Naive thymus-derived CD4-positive, alpha-beta T cell (primary cell): ENCODE results near the gene SCN7A. TPM values are rescaled to one million over a fixed set of nuclear protein-coding genes. Genes with fewer than 3 reads are reported as not detected.

ENCODE experiments used
- ATAC-seq: fragments of 150-1000 bp; cut with Tn5 transposase; 2 replicates; pipeline ENCODE4 v1.10.0; 2021; ENCODE audit warnings: mild to moderate bottlenecking, moderate library complexity
- CTCF ChIA-PET: fragments of 350-600 bp; sonication (Branson Sonifier 250); formaldehyde crosslinking; loops from one replicate; lab custom pipeline; 2021; ENCODE audit warnings: antibody characterized with exemption; lab: Charles Lee
- POLR2A ChIA-PET: fragments of 350-600 bp; sonication (Branson Sonifier 250); formaldehyde crosslinking; loops from one replicate; lab custom pipeline; 2021; ENCODE audit warnings: antibody characterized with exemption, inconsistent platforms; lab: Charles Lee
- DNase-seq, 9 donors: peaks; one replicate each; pipeline versions ENCODE4 v3.0.0 to v3.0.0-alpha.2; 2020 to 2022; ENCODE audit warnings: mixed read lengths in 1 of 9
- H3K27ac ChIP-seq: one replicate; pipeline ENCODE4 v1.7.0; 2013; ENCODE audit warnings: mild to moderate bottlenecking, low read depth, low read length, moderate library complexity
- H3K27me3 ChIP-seq, 2 donors: one replicate each; pipeline ENCODE4 v1.7.0; 2013; ENCODE audit warnings: low read length in 2 of 2, mild to moderate bottlenecking in 2 of 2, moderate library complexity in 2 of 2; ENCODE audit not compliant: control insufficient read depth in 2 of 2, insufficient read depth in 2 of 2
- H3K36me3 ChIP-seq, 3 experiments: 1 replicate in 2 of 3; 2 replicates in 1 of 3; pipeline ENCODE4 v1.7.0; 2013; ENCODE audit warnings: low read length in 3 of 3, mild to moderate bottlenecking in 3 of 3, moderate library complexity in 1 of 3; ENCODE audit not compliant: insufficient read depth in 3 of 3, control insufficient read depth in 2 of 3
- H3K4me1 ChIP-seq, 2 donors: one replicate each; pipeline ENCODE4 v1.7.0; 2013; ENCODE audit warnings: low read length in 2 of 2, mild to moderate bottlenecking in 2 of 2, moderate library complexity in 1 of 2; ENCODE audit not compliant: control insufficient read depth in 2 of 2, insufficient read depth in 2 of 2
- H3K4me3 ChIP-seq: 2 replicates; pipeline ENCODE4 v1.7.0; 2013; ENCODE audit warnings: mild to moderate bottlenecking, low read length
- H3K9me3 ChIP-seq, 3 experiments: 1 replicate in 2 of 3; 2 replicates in 1 of 3; pipeline ENCODE4 v1.7.0; 2013; ENCODE audit warnings: low read length in 3 of 3; ENCODE audit not compliant: control insufficient read depth in 2 of 3
- H3K27ac Mint-ChIP-seq, 9 donors: one replicate each; pipeline ENCODE4 v1.8.0; 2020 to 2022; ENCODE audit warnings: mixed read lengths in 9 of 9, mild to moderate bottlenecking in 8 of 9, moderate library complexity in 5 of 9, inconsistent platforms in 2 of 9
- H3K27me3 Mint-ChIP-seq, 5 donors: one replicate each; pipeline ENCODE4 v1.8.0; 2021 to 2022; ENCODE audit warnings: mixed read lengths in 5 of 5, mild to moderate bottlenecking in 1 of 5
- H3K36me3 Mint-ChIP-seq, 5 donors: one replicate each; pipeline ENCODE4 v1.8.0; 2020 to 2022; ENCODE audit warnings: mixed read lengths in 5 of 5, mild to moderate bottlenecking in 3 of 5, inconsistent platforms in 1 of 5
- H3K4me1 Mint-ChIP-seq, 7 donors: one replicate each; pipeline ENCODE4 v1.8.0; 2020 to 2022; ENCODE audit warnings: mixed read lengths in 7 of 7, mild to moderate bottlenecking in 3 of 7, inconsistent platforms in 1 of 7
- H3K4me3 Mint-ChIP-seq, 10 donors: one replicate each; pipeline ENCODE4 v1.8.0; 2020 to 2022; ENCODE audit warnings: mild to moderate bottlenecking in 10 of 10, mixed read lengths in 10 of 10, moderate library complexity in 6 of 10, inconsistent platforms in 2 of 10
- H3K9me3 Mint-ChIP-seq, 11 donors: one replicate each; pipeline ENCODE4 v1.8.0; 2020 to 2022; ENCODE audit warnings: mixed read lengths in 11 of 11, mild to moderate bottlenecking in 4 of 11, inconsistent platforms in 1 of 11, moderate library complexity in 1 of 11
- intact Hi-C, 2 donors: fragments of 100-400 bp; cut with micrococcal nuclease; formaldehyde crosslinking; loops; one replicate each; pipeline ENCODE4 v1.15.1; 2023
- polyA plus RNA-seq, 2 donors: library from polyadenylated mRNA; unstranded; fragments of 300-500 nt; fragmentation: Illumina TruSeq; gene quantifications; one replicate each; pipeline ENCODE4 v1.2.3, GENCODE V29; 2021
- total RNA-seq, 6 experiments: library from RNA in 5 of 6; stranded (reverse) in 5 of 6; gene quantifications; 1 replicate in 5 of 6; 2 replicates in 1 of 6; pipeline ENCODE4 v1.2.3 and lab custom pipeline; 2021 to 2026

The SCN7A gene
- total RNA-seq (under 1 TPM in 1 of 5 experiments, not detected in 4; 0.05 TPM), polyA plus RNA-seq (not detected), total RNA-seq (lab: John Stamatoyannopoulos, UW) (not detected)

GRCh38 chr2:166494140-166494624 lies at the start of gene SCN7A:
Gene SCN7A (minus strand): TSS chr2:166494249. CDS start chr2:166477696, 16,553 bp downstream.
- no peak within 1 kb of the TSS for H3K27ac Mint-ChIP-seq
- Histone ChIP-seq H3K4me3 (no peak within 1 kb of the TSS), H3K4me1 (no peaks in the 10 kb centered on the region), H3K27me3 (no peaks in the 10 kb centered on the region), H3K36me3 (no peaks in the 10 kb centered on the region), H3K27ac (no peak within 1 kb of the TSS), H3K9me3 (no peaks in the 10 kb centered on the region)
- POLR2A ChIA-PET, result no interaction called here
- peaks cover 0 to 2% (median 0%) of the 10 kb centered on the region in 11 donors for H3K9me3 Mint-ChIP-seq
- no peak for ATAC-seq
- intact Hi-C loops, result no loop called here
- H3K36me3 Mint-ChIP-seq, result no peaks in the 10 kb centered on the region
- DNase-seq, result no peak
- H3K4me1 Mint-ChIP-seq, result no peaks in the 10 kb centered on the region
- H3K4me3 Mint-ChIP-seq, result no peak within 1 kb of the TSS
- H3K27me3 Mint-ChIP-seq, result peaks cover 0 to 4% (median 0%) of the 10 kb centered on the region in 5 donors
- CTCF ChIA-PET, result no interaction called here

DNA sequence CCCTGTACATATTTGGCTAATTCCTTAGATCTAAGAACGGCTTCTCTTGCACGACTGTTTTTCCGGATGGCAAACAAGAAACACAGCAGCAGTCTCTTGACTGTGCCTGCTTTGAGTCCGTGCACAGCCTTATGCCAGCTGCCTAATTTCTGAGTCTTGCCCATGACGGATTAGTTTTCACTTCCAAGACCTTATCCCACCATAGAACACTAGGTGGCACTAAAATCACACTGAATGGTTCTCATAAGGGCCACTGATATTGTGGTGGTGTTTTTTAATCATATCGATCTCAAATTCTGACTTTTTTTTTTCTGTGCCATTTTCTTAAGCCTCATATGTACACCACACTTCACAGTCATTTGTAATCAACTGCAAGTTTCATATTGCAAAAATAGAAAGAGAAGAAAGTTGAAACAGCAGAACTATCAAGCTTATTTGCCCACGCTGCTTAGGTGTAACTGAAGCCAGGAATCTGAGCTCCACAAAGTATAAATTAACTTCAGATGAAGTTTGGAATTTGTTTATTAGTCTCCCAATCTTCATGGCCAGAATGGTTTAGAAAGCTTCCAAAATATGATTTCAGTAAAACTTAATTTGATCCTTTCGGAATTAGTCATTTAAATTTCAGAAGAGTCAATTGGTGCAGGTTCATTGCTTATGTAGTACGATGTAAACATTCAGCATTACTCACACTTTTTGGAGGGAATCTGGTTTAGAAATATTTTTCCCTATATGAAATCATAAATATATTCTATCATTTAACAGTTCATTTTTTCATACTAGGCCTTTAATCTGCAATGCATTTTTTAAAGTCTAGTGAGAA lies 45.5 kb upstream of the SCN7A start:
- Histone ChIP-seq H3K36me3 (no peaks in the 10 kb centered on the region), H3K27me3 (no peaks in the 10 kb centered on the region), H3K27ac (no peak overlapping the region), H3K9me3 (no peaks in the 10 kb centered on the region), H3K4me1 (no peaks in the 10 kb centered on the region), H3K4me3 (no peak overlapping the region)
- ChIA-PET POLR2A (no interaction called here), CTCF (interaction anchor here (1.0 to 2.2 kb wide), 3 partner anchors 16 to 1579 kb away, joined by 3 to 15 read pairs (median 4); no protein-coding TSS in a partner anchor)
- Mint-ChIP-seq H3K27me3 (peaks cover 0 to 18% (median 5%) of the 10 kb centered on the region in 5 donors), H3K4me3 (no peak overlapping the region), H3K36me3 (no peaks in the 10 kb centered on the region), H3K9me3 (no peaks in the 10 kb centered on the region), H3K4me1 (peaks cover 0 to 1% (median 0%) of the 10 kb centered on the region in 7 donors), H3K27ac (no peak overlapping the region)
- intact Hi-C loops, result loop anchor here (1.0 to 5.0 kb wide), 5 partner anchors 356 to 1798 kb away; no protein-coding TSS in a partner anchor
- peak in 7 of 9 donors; percentile 19 to 54 (median 43) for DNase-seq
- peak; percentile 66 for ATAC-seq

DNA sequence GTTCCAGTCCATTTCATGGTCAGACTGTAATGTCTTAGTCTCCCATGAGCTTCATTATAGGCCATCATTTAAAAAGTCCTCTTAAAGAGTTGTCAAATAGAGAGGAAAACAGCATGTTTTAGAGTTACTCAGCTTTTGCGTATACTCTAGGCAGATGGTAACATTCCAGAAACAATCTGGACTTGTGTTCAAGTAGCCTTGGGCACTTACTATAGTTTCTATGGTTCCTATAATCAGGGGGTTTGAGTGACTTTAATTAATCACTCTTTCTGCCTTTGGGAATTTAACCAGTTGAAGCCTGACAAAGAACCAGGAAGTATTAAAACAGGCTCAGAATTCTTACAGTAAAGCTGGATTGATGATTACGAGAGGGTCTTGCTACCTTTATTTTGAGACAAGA lies 42.1 kb upstream of the SCN7A start:
- H3K27ac Mint-ChIP-seq, result no peak overlapping the region
- Histone ChIP-seq H3K4me1 (no peaks in the 10 kb centered on the region), H3K36me3 (no peaks in the 10 kb centered on the region), H3K27me3 (no peaks in the 10 kb centered on the region), H3K4me3 (no peak overlapping the region), H3K9me3 (no peaks in the 10 kb centered on the region), H3K27ac (no peak overlapping the region)
- ChIA-PET POLR2A (no interaction called here), CTCF (no interaction called here)
- intact Hi-C loops, result no loop called here
- H3K36me3 Mint-ChIP-seq, result no peaks in the 10 kb centered on the region
- no peak overlapping the region for H3K4me3 Mint-ChIP-seq
- no peak for DNase-seq
- H3K27me3 Mint-ChIP-seq, result peaks cover 0 to 20% (median 11%) of the 10 kb centered on the region in 5 donors
- H3K4me1 Mint-ChIP-seq, result peaks cover 0 to 1% (median 0%) of the 10 kb centered on the region in 7 donors
- ATAC-seq, result no peak
- no peaks in the 10 kb centered on the region for H3K9me3 Mint-ChIP-seq

- Mint-ChIP-seq H3K4me1 (no peaks in the 10 kb centered on the region), H3K4me3 (no peak overlapping the region), H3K9me3 (no peaks in the 10 kb centered on the region), H3K27me3 (peaks cover 0 to 12% (median 0%) of the 10 kb centered on the region in 5 donors), H3K27ac (no peak overlapping the region), H3K36me3 (no peaks in the 10 kb centered on the region)
- H3K36me3 ChIP-seq, result no peaks in the 10 kb centered on the region
- ChIA-PET CTCF (no interaction called here), POLR2A (no interaction called here)
- DNase-seq (no peak), ATAC-seq (no peak)
- intact Hi-C loops, result no loop called here
- H3K9me3 ChIP-seq, result no peaks in the 10 kb centered on the region
- H3K27me3 ChIP-seq, result no peaks in the 10 kb centered on the region
- no peak overlapping the region for H3K27ac ChIP-seq
- H3K4me1 ChIP-seq, result no peaks in the 10 kb centered on the region
- H3K4me3 ChIP-seq, result no peak overlapping the region
Observed at GRCh38 chr2:166521155-166521554, 27.1 kb upstream of the SCN7A start.

DNA sequence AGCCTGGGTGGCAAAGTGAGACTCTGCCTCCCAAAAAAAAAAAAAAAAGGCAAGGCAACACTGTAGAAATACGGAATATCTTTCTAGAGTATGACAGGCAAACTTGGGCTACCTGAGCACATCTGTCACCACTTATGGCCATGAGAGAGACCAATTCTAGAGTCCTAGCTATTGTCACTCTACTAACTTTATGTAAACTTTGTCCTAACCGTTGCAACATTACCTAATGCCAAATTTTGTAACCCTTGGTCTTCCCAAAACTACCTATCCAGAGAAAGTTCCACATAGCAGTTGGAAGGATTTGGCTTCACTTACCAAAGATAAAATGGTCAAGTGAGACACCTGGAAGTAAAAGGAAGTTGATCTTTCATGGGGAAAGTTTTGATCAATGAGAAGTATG lies 26.6 kb upstream of the SCN7A start:
- no peaks in the 10 kb centered on the region for H3K4me1 Mint-ChIP-seq
- no peak overlapping the region for H3K4me3 ChIP-seq
- no peak overlapping the region for H3K4me3 Mint-ChIP-seq
- H3K36me3 Mint-ChIP-seq, result no peaks in the 10 kb centered on the region
- no peak for DNase-seq
- intact Hi-C loops, result no loop called here
- no peak overlapping the region for H3K27ac Mint-ChIP-seq
- ChIA-PET POLR2A (no interaction called here), CTCF (no interaction called here)
- no peak overlapping the region for H3K27ac ChIP-seq
- no peaks in the 10 kb centered on the region for H3K36me3 ChIP-seq
- H3K9me3 Mint-ChIP-seq, result no peaks in the 10 kb centered on the region
- no peaks in the 10 kb centered on the region for H3K9me3 ChIP-seq
- H3K4me1 ChIP-seq, result no peaks in the 10 kb centered on the region
- ATAC-seq, result no peak
- no peaks in the 10 kb centered on the region for H3K27me3 ChIP-seq
- peaks cover 0 to 12% (median 0%) of the 10 kb centered on the region in 5 donors for H3K27me3 Mint-ChIP-seq

DNA sequence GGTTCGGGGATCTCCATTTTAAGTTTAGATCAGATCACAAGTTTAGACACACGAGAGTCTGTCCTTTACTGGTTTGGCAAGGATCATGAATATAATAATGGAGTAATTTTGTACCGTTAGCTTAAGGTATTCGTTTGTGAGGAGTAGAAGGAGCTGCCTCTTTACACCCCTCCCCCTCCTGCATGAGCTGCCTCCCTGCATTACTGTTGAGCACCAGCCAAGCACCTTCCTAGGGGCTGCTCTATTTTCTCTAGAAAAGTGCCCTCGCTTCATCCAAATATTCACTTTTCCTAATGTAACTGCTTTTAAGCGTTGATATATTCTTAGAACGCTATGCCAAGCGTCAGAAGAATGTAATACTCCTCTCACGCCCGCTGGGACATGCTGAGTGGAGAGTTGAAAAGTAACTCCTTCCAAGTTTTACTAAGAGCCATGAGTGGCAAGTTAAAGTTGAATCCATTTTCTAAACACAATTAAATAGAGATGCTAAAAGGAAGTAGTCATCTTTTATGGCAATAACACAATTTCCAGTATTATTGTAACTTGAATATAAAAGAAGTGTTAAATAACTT lies 25.4 kb upstream of the SCN7A start:
- Mint-ChIP-seq H3K4me3 (no peak overlapping the region), H3K27me3 (peaks cover 0 to 10% (median 0%) of the 10 kb centered on the region in 5 donors), H3K36me3 (no peaks in the 10 kb centered on the region), H3K4me1 (no peaks in the 10 kb centered on the region), H3K9me3 (no peaks in the 10 kb centered on the region), H3K27ac (no peak overlapping the region)
- H3K4me3 ChIP-seq, result no peak overlapping the region
- intact Hi-C loops, result no loop called here
- no peaks in the 10 kb centered on the region for H3K36me3 ChIP-seq
- H3K27ac ChIP-seq, result no peak overlapping the region
- POLR2A ChIA-PET, result no interaction called here
- ATAC-seq (no peak), DNase-seq (no peak)
- H3K4me1 ChIP-seq, result no peaks in the 10 kb centered on the region
- H3K9me3 ChIP-seq, result no peaks in the 10 kb centered on the region
- CTCF ChIA-PET, result no interaction called here
- no peaks in the 10 kb centered on the region for H3K27me3 ChIP-seq
